Measurements from ENCODE around the gene GAL3ST2. TPM values are rescaled to one million over a fixed set of nuclear protein-coding genes. Genes with fewer than 3 reads are reported as not detected.

GAL3ST2 gene
- total RNA-seq, 1 donor from 2014 or later = not detected

DNA sequence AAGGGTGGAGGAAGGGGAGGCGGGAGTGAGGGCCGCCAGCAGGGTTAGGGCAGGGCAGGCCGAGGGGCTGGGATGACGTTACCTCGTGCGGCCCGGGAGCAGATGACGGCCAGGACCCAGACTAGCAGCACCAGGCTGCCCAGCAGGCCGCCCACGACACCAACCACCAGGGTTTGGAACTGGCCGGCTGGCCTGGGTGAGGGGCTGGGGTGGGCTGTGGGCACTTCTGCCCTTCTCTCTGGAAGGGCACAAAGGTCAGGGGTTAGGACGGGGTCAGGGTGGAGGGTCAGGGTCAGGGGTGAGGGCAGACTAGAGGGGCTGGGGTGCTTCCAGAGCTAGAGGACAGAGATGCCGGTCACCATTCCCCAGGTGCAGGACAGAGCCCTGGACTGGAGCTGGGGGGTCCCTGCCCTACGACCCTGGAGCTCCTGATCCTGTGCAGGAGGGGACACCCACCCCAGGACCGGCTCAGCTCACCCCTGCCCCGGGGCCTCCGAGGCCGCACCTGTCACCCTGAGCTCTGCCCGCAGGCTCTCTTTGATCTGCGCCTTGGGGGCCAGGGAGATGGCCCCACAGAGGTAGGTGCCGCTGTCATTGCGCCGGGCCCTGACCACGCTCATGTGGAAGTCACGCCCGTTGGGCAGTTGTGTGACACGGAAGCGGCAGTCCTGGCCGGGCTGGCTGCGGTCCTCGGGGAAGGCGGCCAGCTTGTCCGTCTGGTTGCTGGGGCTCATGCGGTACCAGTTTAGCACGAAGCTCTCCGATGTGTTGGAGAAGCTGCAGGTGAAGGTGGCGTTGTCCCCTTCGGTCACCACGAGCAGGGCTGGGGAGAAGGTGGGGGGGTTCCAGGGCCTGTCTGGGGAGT is 75.7 kb downstream of the GAL3ST2 start:
- no peaks in the 10 kb centered on the region for H3K9me3 Mint-ChIP-seq (ENCODE audit: unreplicated experiment)
- no peak for DNase-seq (ENCODE audit: low spot score)
- H3K27ac Mint-ChIP-seq (ENCODE audit: unreplicated experiment) = no peak overlapping the region
- H3K4me3 Mint-ChIP-seq (ENCODE audit: unreplicated experiment) = no peak overlapping the region
- H3K4me1 Mint-ChIP-seq (ENCODE audit: unreplicated experiment) = no peaks in the 10 kb centered on the region
- H3K27me3 Mint-ChIP-seq (ENCODE audit: unreplicated experiment) = peaks cover 4% of the 10 kb centered on the region
- no peaks in the 10 kb centered on the region for H3K36me3 Mint-ChIP-seq (ENCODE audit: low read depth, unreplicated experiment)
- TF ChIP-seq, protein P1, sequence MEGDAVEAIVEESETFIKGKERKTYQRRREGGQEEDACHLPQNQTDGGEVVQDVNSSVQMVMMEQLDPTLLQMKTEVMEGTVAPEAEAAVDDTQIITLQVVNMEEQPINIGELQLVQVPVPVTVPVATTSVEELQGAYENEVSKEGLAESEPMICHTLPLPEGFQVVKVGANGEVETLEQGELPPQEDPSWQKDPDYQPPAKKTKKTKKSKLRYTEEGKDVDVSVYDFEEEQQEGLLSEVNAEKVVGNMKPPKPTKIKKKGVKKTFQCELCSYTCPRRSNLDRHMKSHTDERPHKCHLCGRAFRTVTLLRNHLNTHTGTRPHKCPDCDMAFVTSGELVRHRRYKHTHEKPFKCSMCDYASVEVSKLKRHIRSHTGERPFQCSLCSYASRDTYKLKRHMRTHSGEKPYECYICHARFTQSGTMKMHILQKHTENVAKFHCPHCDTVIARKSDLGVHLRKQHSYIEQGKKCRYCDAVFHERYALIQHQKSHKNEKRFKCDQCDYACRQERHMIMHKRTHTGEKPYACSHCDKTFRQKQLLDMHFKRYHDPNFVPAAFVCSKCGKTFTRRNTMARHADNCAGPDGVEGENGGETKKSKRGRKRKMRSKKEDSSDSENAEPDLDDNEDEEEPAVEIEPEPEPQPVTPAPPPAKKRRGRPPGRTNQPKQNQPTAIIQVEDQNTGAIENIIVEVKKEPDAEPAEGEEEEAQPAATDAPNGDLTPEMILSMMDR (IDR thresholded peaks at IDR 0.05; ENCODE audit: unreplicated experiment) = no peak

DNA sequence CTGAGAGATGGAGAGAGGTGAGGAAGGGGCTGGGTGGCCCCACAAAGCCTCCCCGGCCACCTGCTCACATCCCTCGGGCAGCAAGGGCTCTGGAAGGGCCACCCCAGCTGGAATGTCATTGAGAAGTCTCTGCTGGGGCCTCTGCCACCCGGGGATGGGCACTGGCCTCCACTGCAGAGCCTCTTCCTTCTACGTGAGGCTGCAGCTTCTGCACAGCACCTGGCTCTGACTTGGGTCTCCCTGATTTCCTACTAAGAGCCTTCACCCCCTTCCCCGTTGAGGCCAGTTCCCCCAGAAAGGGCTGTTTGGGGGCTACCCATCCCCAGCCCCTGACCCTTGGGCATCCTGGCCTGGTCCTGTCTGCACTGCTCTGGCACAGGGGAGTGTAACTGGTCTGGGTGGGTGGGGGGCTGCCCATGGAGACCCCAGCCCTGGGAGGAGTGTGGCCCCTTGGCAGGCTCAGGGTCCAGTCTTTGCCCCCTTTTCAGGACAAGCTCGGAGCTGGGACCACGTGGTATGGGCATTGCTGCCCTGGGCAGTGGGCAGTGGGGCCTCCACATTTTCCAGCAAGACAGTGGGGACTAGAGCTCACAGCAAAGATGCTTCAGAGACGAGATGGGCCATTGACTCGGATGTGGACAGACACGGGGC is 76.5 kb downstream of the GAL3ST2 start:
- DNase-seq (ENCODE audit: low spot score) = no peak
- no peaks in the 10 kb centered on the region for H3K9me3 Mint-ChIP-seq (ENCODE audit: unreplicated experiment)
- no peaks in the 10 kb centered on the region for H3K36me3 Mint-ChIP-seq (ENCODE audit: low read depth, unreplicated experiment)
- no peaks in the 10 kb centered on the region for H3K4me1 Mint-ChIP-seq (ENCODE audit: unreplicated experiment)
- H3K27ac Mint-ChIP-seq (ENCODE audit: unreplicated experiment) = no peak overlapping the region
- peaks cover 5% of the 10 kb centered on the region for H3K27me3 Mint-ChIP-seq (ENCODE audit: unreplicated experiment)
- no peak overlapping the region for H3K4me3 Mint-ChIP-seq (ENCODE audit: unreplicated experiment)
- TF ChIP-seq, protein P1 (IDR thresholded peaks at IDR 0.05; ENCODE audit: unreplicated experiment) = no peak

Other genes with a start within 250 kb of the GAL3ST2 start
- gene BOK, start 218.1 kb upstream of the GAL3ST2 start, total RNA-seq (ENCODE audit: unreplicated experiment) = 110 TPM
- gene THAP4, start 139.7 kb upstream of the GAL3ST2 start, total RNA-seq (ENCODE audit: unreplicated experiment) = 42.5 TPM
- 124 TPM for gene ATG4B, start 139.1 kb upstream of the GAL3ST2 start, total RNA-seq (ENCODE audit: unreplicated experiment)
- 42.3 TPM for gene DTYMK, start 90.0 kb upstream of the GAL3ST2 start, total RNA-seq (ENCODE audit: unreplicated experiment)
- 19.9 TPM for gene ING5, start 74.8 kb upstream of the GAL3ST2 start, total RNA-seq (ENCODE audit: unreplicated experiment)
- gene D2HGDH, start 42.2 kb upstream of the GAL3ST2 start, total RNA-seq (ENCODE audit: unreplicated experiment) = 11.4 TPM
- 0.33 TPM for gene NEU4, start 32.4 kb downstream of the GAL3ST2 start, total RNA-seq (ENCODE audit: unreplicated experiment)
- gene PDCD1, start 82.1 kb downstream of the GAL3ST2 start, total RNA-seq (ENCODE audit: unreplicated experiment) = not detected
- gene RTP5, start 92.9 kb downstream of the GAL3ST2 start, total RNA-seq (ENCODE audit: unreplicated experiment) = not detected

All from endothelial cell (in vitro differentiated cells).